GM23248 (cell line): ENCODE results near the gene GPATCH8.

Experiments
- EZH2 ChIP-seq: fragments of 200-600 bp; sonication (generic); IDR thresholded peaks from 2 replicates; pipeline ENCODE4 v1.6.1; 2018; ENCODE audit warnings: antibody characterized with exemption, mild to moderate bottlenecking; ENCODE audit not compliant: insufficient read depth, poor library complexity, severe bottlenecking
- EZH2phosphoT487 ChIP-seq: fragments of 200-600 bp; sonication (generic); IDR thresholded peaks from 2 replicates; pipeline ENCODE4 v1.6.1; 2018; ENCODE audit warnings: antibody characterized with exemption, moderate library complexity, mild to moderate bottlenecking, low read depth; ENCODE audit not compliant: insufficient read depth

DNA sequence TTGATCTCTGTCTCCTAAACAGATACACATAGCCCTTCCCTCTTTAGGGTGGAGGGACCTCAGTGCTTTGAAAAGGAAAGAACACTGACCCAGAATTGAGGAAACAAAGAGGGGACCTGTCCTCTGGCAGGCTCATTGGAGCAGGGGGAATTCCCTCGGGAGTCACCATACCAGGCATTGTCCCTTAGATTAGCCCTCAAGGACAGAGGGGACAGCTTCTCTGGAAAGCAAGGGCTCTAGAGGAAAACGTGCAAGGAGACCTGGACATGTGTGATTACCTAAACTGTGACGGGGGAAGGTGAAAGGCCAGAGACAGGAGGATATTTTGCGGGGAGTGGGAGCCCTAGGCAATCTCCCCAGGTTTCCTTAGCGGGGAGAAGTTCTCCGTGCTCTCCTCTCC lies 46.5 kb upstream of the GPATCH8 start:
- TF ChIP-seq EZH2phosphoT487, result no peak
- no peak for TF ChIP-seq EZH2
